MM.1S (cell line): ENCODE measurements around the gene CATSPERD.

Experiments
- CTCF ChIP-seq: fragments of 300-600 bp; sonication (generic); IDR thresholded peaks from 2 replicates; pipeline ENCODE4 v1.5.1; 2016; ENCODE audit warnings: antibody characterized with exemption, low read length, mixed read lengths
- EZH2 ChIP-seq: fragments of 300-600 bp; sonication (generic); optimal IDR thresholded peaks from 2 replicates; pipeline ENCODE3; 2017; ENCODE audit warnings: low read depth, mild to moderate bottlenecking, antibody characterized with exemption, low read length, mixed read lengths
- EZH2phosphoT487 ChIP-seq: fragments of 300-600 bp; sonication (generic); IDR thresholded peaks from 2 replicates; pipeline ENCODE4 v1.6.1; 2018; ENCODE audit warnings: antibody characterized with exemption, low read length

- TF ChIP-seq CTCF (no peak), EZH2 (no peak), EZH2phosphoT487 (no peak)
Measured at GRCh38 chr19:5785423-5785822, 65.0 kb downstream of the CATSPERD start.
